GM19035 (cell line): ENCODE results near the gene FANCD2OS.
"Not testable (repeated sequence)": the region's sequence is repeated elsewhere in the genome, so short reads cannot be mapped to it uniquely, and the experiment has no call there.

Experiments used
- ATAC-seq: cut with Tn5 transposase; IDR thresholded peaks from one replicate; pipeline ENCODE4 v1.9.1; 2021; ENCODE audit not compliant: unreplicated experiment

The FANCD2OS gene

GRCh38 chr3:10093678-10094077 lies 14.4 kb downstream of the FANCD2OS start:
- ATAC-seq, result no peak

DNA sequence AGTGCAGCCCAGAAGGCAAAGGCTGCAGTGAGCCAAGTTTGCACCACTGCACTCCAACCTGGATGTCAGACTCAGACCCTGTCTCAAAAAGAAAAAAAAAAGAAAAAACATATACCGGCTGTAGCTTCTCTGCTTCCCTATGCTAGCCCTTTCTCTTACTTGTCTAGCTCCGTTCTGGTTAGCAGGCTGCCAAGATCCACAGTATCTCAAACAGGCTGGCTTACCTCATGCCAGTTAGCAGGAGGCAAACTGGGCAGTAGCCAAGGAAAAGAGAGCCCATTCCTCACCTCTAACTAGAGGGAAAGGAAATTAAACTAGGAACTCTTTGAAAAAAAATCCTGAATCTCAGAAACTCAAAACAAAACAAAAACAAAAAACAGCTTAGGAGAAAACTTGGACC lies 16.7 kb downstream of the FANCD2OS start:
- not testable (repeated sequence) for ATAC-seq

- ATAC-seq, result not testable (repeated sequence)
Measured at GRCh38 chr3:10090774-10091173, 17.3 kb downstream of the FANCD2OS start.

- no peak for ATAC-seq
Measured at GRCh38 chr3:10090179-10090578, 17.9 kb downstream of the FANCD2OS start.

- ATAC-seq, result no peak
Measured at GRCh38 chr3:10088256-10088655, 19.8 kb downstream of the FANCD2OS start.

DNA sequence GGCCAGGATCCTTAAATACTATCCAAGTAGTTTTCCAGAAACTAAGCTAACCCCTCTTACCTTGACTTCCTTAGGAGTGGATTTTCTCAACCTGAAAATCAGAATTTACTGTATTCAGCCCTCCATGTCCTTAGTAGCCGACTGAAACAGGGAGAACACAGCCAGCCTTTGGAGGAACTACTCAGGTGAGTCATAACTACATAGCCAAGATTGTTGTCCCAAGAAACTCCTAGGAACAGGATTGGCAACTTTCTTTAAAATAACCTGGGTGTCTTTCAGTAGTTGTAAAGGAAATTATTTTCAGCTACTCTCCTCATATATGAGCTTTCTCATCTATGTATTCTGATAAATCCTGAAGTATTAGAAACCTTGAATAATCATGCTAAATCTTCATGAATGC lies 22.3 kb downstream of the FANCD2OS start:
- no peak for ATAC-seq

GRCh38 chr3:10081871-10082270 lies 26.2 kb downstream of the FANCD2OS start:
- ATAC-seq, result no peak

GRCh38 chr3:10074666-10075065 lies 33.4 kb downstream of the FANCD2OS start:
- ATAC-seq, result no peak

DNA sequence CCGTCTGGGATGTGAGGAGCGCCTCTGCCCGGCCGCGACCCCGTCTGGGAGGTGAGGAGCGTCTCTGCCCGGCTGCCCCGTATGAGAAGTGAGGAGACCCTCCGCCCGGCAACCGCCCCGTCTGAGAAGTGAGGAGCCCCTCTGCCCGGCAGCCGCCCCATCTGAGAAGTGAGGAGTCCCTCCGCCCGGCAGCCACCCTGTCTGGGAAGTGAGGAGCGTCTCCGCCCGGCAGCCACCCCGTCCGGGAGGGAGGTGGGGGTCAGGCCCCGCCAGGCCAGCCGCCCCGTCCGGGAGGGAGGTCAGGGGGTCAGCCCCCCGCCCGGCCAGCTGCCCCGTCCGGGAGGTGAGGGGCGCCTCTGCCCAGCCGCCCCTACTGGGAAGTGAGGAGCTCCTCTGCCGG lies 38.0 kb downstream of the FANCD2OS start:
- ATAC-seq, result not testable (repeated sequence)

DNA sequence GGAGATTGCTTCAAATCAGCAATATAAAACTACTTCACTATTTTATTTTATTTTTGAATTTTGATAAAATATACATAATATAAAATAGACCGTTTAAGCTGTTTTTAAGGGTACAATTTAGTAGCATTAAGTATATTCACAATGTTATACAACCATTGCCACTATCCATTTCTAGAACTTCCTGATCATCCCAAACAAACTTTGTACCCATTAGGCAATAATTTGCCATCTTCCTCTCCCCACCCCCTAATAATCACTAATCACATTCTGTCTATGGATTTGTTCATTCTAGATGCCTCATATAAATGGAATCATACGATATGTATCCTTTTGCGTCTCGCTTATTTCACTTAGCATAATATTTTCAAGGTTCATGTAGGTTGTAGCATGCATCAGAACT lies 53.0 kb downstream of the FANCD2OS start:
- ATAC-seq, result no peak
